Fibroblast of the aortic adventitia (primary cell): Measurements from ENCODE around the gene ADAMTSL4. TPM values are rescaled to one million over a fixed set of nuclear protein-coding genes. Genes with fewer than 3 reads are reported as not detected.
A peak's percentile ranks its signal among the peaks of the same experiment; 100 is the strongest.

Source experiments
- DNase-seq: peaks from one replicate; pipeline ENCODE4 v3.0.0-alpha.2; 2010; ENCODE audit warnings: low read depth
- H3K4me3 ChIP-seq: 2 replicates; pipeline ENCODE4 v1.5.1; 2011; ENCODE audit warnings: low read depth, mild to moderate bottlenecking, control low read depth, low read length, moderate library complexity
- total RNA-seq: library from RNA; depleted of rRNA; stranded (reverse); fragments of >200 nt; gene quantifications from 2 replicates; pipeline ENCODE4 v1.2.3, GENCODE V29; 2012; ENCODE audit warnings: low replicate concordance
- TF ChIP-seq, protein P1 (sequence below): IDR thresholded peaks from 2 replicates; pipeline ENCODE4 v1.5.1; 2011; ENCODE audit warnings: mild to moderate bottlenecking, low read length, control low read depth, inconsistent platforms; ENCODE audit not compliant: insufficient read depth

ADAMTSL4 gene
- total RNA-seq, 1 donor: 13.0 TPM

DNA sequence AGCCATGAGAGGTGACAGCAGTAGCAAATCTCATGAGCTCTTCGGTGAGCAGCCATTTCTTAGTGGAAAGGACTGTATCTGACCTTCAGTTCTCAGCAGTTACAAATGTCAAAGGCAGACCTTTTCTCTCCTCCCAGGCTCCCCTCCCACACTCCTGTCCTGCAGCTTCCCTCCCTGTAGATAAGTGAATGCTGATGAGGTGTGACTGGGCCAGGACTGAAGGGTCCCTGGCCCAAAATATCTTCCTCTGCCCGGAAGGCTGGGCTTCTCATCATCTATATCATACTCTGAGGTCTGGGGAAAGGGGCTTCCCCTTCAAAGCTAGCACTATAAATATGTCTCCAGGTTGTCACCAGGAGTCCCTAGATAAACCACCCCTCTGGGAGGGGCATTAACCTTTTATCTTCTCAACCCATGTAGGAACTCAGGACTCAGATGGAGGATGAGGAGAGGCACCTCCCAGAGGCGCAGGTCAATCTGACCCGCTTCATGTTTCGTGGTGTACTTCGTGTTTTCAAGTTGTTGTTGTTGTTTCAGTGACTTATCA, 3.6 kb upstream of the ADAMTSL4 start:
- no peak for DNase-seq
- H3K4me3 ChIP-seq: no peak overlapping the region
- TF ChIP-seq, protein P1, sequence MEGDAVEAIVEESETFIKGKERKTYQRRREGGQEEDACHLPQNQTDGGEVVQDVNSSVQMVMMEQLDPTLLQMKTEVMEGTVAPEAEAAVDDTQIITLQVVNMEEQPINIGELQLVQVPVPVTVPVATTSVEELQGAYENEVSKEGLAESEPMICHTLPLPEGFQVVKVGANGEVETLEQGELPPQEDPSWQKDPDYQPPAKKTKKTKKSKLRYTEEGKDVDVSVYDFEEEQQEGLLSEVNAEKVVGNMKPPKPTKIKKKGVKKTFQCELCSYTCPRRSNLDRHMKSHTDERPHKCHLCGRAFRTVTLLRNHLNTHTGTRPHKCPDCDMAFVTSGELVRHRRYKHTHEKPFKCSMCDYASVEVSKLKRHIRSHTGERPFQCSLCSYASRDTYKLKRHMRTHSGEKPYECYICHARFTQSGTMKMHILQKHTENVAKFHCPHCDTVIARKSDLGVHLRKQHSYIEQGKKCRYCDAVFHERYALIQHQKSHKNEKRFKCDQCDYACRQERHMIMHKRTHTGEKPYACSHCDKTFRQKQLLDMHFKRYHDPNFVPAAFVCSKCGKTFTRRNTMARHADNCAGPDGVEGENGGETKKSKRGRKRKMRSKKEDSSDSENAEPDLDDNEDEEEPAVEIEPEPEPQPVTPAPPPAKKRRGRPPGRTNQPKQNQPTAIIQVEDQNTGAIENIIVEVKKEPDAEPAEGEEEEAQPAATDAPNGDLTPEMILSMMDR: no peak

DNA sequence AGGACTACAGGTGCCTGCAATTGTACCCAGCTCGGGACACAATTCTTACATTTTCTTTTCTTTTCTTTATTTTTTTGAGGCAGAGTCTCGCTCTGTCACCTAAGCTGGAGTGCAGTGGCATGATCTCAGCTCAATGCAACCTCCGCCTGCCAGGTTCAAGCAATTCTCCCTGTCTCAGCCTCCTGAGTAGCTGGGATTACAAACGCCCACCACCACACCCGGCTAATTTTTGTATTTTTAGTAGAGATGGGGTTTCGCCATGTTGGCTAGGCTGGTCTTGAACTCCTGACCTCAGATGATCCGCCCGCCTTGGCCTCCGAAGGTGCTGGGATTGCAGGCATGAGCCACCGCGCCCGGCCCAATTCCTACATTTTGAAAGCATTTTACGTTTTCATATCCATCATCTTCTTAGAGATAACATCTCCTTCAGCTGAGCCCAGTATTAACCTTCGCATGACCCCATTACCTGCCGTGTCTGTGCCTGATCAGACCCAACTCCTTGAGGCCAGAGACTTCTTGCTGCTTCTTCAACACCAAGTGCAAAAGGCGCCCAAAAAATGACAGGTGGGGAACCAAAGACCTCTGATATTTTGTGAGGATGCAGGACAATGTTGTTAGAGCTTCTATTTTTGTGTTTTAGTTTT, 2.8 kb upstream of the ADAMTSL4 start:
- TF ChIP-seq, protein P1: no peak
- no peak overlapping the region for H3K4me3 ChIP-seq
- no peak for DNase-seq

DNA sequence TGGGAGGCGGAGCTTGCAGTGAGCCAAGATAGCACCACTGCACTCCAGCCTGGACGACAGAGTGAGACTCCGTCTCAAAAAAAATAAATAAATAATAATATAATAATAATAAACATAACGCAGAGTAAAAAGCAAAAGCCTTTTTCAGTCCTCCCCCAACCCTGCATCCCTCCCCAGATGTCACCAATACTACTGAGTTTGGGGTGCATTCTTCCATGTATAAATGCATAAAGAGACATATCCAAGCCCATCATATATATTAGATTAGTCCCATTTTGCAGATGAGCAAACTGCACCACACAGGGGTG, 930 bp upstream of the ADAMTSL4 start:
- H3K4me3 ChIP-seq: peak overlapping the region; percentile 69
- no peak for DNase-seq
- TF ChIP-seq, protein P1: no peak

DNA sequence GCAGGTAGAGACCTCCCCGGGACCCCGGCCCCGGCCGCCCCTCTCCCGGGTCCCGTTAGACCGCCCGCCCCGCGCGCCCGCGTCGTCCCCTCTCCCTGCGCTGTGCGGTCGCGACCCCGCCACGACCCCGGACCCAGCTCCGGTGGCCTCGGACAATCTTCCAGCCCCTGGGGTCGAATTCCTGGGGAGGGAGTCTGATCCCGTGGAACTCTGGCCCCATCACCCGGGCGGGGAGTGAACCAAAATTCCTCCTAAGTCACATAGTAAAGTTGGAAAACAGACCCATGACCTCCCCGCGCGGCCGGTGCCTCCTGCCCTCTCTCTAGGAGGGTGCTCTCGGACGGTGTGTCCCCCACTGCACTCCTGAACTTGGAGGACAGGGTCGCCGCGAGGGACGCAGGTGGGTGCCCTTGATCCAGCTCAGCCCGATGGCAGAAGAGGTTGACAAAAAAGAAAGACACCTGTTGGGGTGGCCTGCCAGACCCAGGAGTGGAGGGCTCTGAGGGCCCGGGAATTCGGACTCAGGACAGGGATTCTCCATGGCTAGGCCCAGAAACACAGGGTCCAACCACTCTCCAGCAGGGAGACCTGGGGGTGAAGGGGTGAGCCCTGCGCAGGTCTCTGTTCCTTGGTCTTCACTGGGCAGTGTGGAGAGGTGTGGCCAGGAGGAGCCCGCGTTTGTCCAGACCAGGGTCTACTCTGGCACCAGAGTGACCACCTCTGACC, 451 bp downstream of the ADAMTSL4 start:
- TF ChIP-seq, protein P1: no peak
- peak overlapping the region; percentile 69 for H3K4me3 ChIP-seq
- DNase-seq: peak; percentile 45

DNA sequence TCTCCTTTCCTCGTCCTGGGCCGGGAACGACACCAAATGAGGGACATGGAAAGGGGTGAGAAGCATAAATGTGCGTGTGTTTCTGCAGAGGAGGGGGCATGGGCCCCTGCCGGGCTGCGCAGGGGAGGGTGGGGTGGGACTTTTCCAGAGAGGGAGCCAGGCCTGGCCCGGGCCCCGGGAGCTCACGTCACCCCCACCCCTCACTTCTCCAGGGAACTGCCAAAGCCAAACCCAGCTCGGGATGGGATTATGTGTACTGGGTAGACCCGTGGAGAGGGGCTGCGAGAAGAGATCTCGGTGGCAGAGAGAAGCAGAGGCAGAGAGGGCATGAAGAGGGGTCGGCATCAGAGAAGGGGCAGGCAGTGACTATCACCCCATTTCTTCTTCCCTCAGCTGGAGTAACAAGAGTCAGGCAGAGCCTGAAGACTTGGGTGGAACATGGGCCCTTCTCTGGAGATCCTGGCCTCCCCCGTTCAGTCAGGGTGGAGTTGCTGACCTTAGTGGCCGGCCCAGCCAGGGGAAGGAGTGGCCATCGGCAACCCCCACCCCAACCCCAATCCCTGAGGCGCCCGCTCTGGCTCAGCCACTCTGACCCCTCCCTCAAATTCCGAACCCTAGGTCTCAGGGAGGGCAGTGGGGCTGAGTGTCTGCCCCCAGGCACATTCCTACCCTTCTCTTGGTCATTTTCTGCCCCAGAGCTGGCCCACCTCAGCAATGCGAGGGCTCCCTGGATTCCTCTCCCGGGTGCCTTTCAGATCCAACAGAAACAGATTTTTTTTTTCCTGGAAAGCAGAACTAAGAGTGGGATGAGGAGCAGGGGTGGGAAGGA, 1.2 kb downstream of the ADAMTSL4 start:
- peak overlapping the region; percentile 69 for H3K4me3 ChIP-seq
- peak; percentile 41 for DNase-seq
- TF ChIP-seq, protein P1: no peak

DNA sequence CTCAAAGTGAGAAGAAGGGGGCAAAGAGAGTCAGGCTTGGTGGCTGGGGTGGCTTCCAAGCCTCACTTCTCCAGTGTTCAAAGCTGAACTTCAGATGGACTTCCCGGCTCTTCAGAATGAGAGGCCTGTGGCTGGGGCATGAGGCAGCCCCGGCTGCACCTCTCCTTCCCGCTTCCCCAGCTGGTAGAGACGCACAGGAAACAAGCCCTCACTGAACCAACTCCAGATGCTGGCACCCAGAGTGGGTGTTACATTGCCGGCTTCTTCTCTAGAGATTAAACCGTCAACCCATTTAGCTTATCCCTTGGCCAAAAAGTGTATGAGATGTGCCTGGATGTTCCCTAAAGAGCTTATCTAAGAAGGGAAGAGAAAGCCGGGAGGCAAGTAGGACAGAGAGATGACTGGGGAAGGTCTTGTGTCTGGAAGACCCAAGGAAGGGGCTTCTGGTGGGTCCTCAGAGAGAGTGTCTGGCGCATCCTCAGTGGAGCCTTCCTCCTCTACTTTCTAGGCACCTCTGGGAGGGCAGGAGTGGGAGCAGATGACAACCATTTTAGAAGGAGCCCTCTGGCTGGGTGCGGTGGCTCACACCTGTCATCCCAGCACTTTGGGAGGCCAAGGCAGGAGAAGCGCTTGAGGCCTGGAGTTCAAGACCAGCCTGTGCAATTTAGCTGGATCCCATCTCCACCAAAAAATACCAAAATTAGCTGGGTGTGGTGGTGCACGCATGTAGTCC, 2.0 kb downstream of the ADAMTSL4 start:
- H3K4me3 ChIP-seq: no peak overlapping the region
- TF ChIP-seq, protein P1: no peak
- DNase-seq: no peak
